SH-SY5Y (cell line): ENCODE results near the gene GP2.

ENCODE experiments used
- GATA2 ChIP-seq: IDR thresholded peaks from 2 replicates; pipeline ENCODE4 v1.6.1; 2011; ENCODE audit warnings: mild to moderate bottlenecking, low read depth, low read length
- GATA3 ChIP-seq: IDR thresholded peaks from 2 replicates; pipeline ENCODE4 v1.6.1; 2011; ENCODE audit warnings: low read depth, mild to moderate bottlenecking, low read length, moderate library complexity

DNA sequence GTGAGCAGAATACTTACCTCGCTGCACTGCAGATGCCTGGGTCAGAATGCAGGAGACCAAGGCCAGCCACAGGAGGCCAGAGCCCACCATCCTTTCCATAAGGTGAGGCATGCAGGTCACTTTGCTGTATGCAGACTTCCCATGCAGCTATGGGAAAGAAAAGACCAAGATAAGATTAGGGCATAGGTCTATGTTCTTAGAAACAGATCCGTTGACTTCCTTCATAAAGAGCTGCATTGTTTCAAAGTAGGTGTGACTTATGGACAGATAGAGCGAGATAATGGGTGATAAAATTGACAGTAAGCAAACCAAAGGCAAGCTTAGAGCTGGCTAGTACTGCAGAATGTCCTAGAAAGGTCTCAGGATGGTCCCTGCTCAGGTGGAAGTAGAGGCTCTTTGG, 992 bp downstream of the GP2 start:
- TF ChIP-seq GATA2 (no peak), GATA3 (no peak)
